Esophagus squamous epithelium (tissue), 5 donors: ENCODE measurements around the gene GATB. TPM values are rescaled to one million over a fixed set of nuclear protein-coding genes. Genes with fewer than 3 reads are reported as not detected.

Experiments used
- DNase-seq: peaks from one replicate; lab custom pipeline; 2025; lab: John Stamatoyannopoulos, UW
- H3K27ac ChIP-seq, 4 donors: fragments of 200-600 bp; sonication (generic); one replicate each; pipeline ENCODE4 v1.5.1; 2016 to 2019; ENCODE audit warnings: mild to moderate bottlenecking in 1 of 4
- H3K27me3 ChIP-seq, 4 donors: fragments of 200-600 bp; sonication (generic); 1 replicate in 3 of 4; 2 replicates in 1 of 4; pipeline versions ENCODE4 v1.5.1 to v1.6.0; 2017 to 2021; ENCODE audit warnings: antibody characterized with exemption in 1 of 4
- H3K36me3 ChIP-seq, 3 donors: fragments of 200-600 bp; sonication (generic); one replicate each; pipeline ENCODE4 v1.5.1; 2016 to 2019
- H3K4me1 ChIP-seq, 3 donors: fragments of 200-600 bp; sonication (generic); one replicate each; pipeline ENCODE4 v1.5.1; 2017 to 2019
- H3K4me3 ChIP-seq, 4 donors: fragments of 200-600 bp; sonication (generic); 1 replicate in 3 of 4; 2 replicates in 1 of 4; pipeline ENCODE4 v1.5.1; 2016 to 2019; ENCODE audit warnings: mild to moderate bottlenecking in 2 of 4, moderate library complexity in 1 of 4
- H3K9me3 ChIP-seq, 3 donors: fragments of 200-600 bp; sonication (generic); one replicate each; pipeline ENCODE4 v1.5.1; 2016 to 2019
- POLR2A ChIP-seq, 4 donors: fragments of 450-650 bp; IDR thresholded peaks; one replicate each; pipeline ENCODE4 v1.6.1; 2017; ENCODE audit warnings: antibody characterized with exemption in 4 of 4, mild to moderate bottlenecking in 4 of 4, moderate library complexity in 3 of 4
- WGBS, 2 donors: methylation state at CpG; one replicate each; pipeline ENCODE4 v1.1.5; 2018; 5-methylcytosine and 5-hydroxymethylcytosine counted together
- intact Hi-C: fragments of 100-400 bp; cut with DNase I; formaldehyde crosslinking; loops from one replicate; pipeline ENCODE4 v1.15.0; 2022
- total RNA-seq, 4 donors: library from RNA; depleted of rRNA; stranded (reverse); fragments of >200 nt; gene quantifications; one replicate each; pipeline ENCODE4 v1.1.0, GENCODE V29; 2016
- TF ChIP-seq, protein P1 (sequence below), 6 experiments: fragments of 450-650 bp in 4 of 6; fragments of 200-600 bp in 2 of 6; sonication (generic) in 2 of 6; IDR thresholded peaks; one replicate each; pipeline ENCODE4 v1.5.1; 2016 to 2019; ENCODE audit warnings: antibody characterized with exemption in 6 of 6, mild to moderate bottlenecking in 4 of 6, moderate library complexity in 4 of 6
- donor health status: DM: yes; HTN: yes; CAD: no.

The GATB gene
- total RNA-seq, 4 donors from 2014 or later = 13.4 to 29.8 (median 24.2) TPM

- TF ChIP-seq, protein P1, sequence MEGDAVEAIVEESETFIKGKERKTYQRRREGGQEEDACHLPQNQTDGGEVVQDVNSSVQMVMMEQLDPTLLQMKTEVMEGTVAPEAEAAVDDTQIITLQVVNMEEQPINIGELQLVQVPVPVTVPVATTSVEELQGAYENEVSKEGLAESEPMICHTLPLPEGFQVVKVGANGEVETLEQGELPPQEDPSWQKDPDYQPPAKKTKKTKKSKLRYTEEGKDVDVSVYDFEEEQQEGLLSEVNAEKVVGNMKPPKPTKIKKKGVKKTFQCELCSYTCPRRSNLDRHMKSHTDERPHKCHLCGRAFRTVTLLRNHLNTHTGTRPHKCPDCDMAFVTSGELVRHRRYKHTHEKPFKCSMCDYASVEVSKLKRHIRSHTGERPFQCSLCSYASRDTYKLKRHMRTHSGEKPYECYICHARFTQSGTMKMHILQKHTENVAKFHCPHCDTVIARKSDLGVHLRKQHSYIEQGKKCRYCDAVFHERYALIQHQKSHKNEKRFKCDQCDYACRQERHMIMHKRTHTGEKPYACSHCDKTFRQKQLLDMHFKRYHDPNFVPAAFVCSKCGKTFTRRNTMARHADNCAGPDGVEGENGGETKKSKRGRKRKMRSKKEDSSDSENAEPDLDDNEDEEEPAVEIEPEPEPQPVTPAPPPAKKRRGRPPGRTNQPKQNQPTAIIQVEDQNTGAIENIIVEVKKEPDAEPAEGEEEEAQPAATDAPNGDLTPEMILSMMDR (IDR thresholded peaks at IDR 0.05) = no peak
- no peak for TF ChIP-seq POLR2A (IDR thresholded peaks at IDR 0.05)
- DNase-seq = no peak
- Histone ChIP-seq H3K27me3 (no peaks in the 10 kb centered on the region), H3K4me1 (peaks cover 9 to 29% (median 18%) of the 10 kb centered on the region in 3 donors), H3K36me3 (peaks cover 0 to 23% (median 0%) of the 10 kb centered on the region in 3 donors), H3K9me3 (no peaks in the 10 kb centered on the region), H3K4me3 (no peak overlapping the region), H3K27ac (no peak overlapping the region)
- WGBS, 2 donors = 78 to 86% methylated on average over 7 to 11 of the region's 13 CpGs
- intact Hi-C loops = no loop called here
Measured at GRCh38 chr4:151694961-151695720, 65.7 kb downstream of the GATB start.

- Histone ChIP-seq H3K9me3 (no peaks in the 10 kb centered on the region), H3K27me3 (no peaks in the 10 kb centered on the region), H3K4me3 (no peak overlapping the region), H3K36me3 (peaks cover 0 to 2% (median 0%) of the 10 kb centered on the region in 3 donors), H3K27ac (no peak overlapping the region), H3K4me1 (peaks cover 14 to 50% (median 38%) of the 10 kb centered on the region in 3 donors)
- DNase-seq = no peak
- WGBS, 2 donors = 79% methylated on average over 13 to 17 of the region's 18 CpGs
- no peak for TF ChIP-seq POLR2A (IDR thresholded peaks at IDR 0.05)
- TF ChIP-seq, protein P1 (IDR thresholded peaks at IDR 0.05) = no peak
- intact Hi-C loops = no loop called here
Measured at GRCh38 chr4:151692821-151693673, 67.8 kb downstream of the GATB start.

- peaks cover 18 to 57% (median 44%) of the 10 kb centered on the region in 3 donors for H3K4me1 ChIP-seq
- H3K4me3 ChIP-seq = no peak overlapping the region
- intact Hi-C loops = no loop called here
- no peaks in the 10 kb centered on the region for H3K9me3 ChIP-seq
- TF ChIP-seq, protein P1 (IDR thresholded peaks at IDR 0.05) = no peak
- no peak for TF ChIP-seq POLR2A (IDR thresholded peaks at IDR 0.05)
- no peak for DNase-seq
- no peaks in the 10 kb centered on the region for H3K27me3 ChIP-seq
- no peaks in the 10 kb centered on the region for H3K36me3 ChIP-seq
- H3K27ac ChIP-seq = peak overlapping the region in 1 of 4 donors; percentile 53
- 69 to 80% methylated on average over 6 of the region's 6 CpGs for WGBS, 2 donors
Measured at GRCh38 chr4:151692443-151692782, 68.4 kb downstream of the GATB start.

GRCh38 chr4:151691639-151692442 is 69.0 kb downstream of the GATB start:
- TF ChIP-seq, protein P1 (IDR thresholded peaks at IDR 0.05) = no peak
- no peak for TF ChIP-seq POLR2A (IDR thresholded peaks at IDR 0.05)
- H3K27ac ChIP-seq = peak overlapping the region; percentile 0 to 65 (median 50)
- no peak overlapping the region for H3K4me3 ChIP-seq
- H3K36me3 ChIP-seq = no peaks in the 10 kb centered on the region
- H3K27me3 ChIP-seq = no peaks in the 10 kb centered on the region
- intact Hi-C loops = no loop called here
- 65 to 73% methylated on average over 6 to 12 of the region's 14 CpGs for WGBS, 2 donors
- DNase-seq = no peak
- H3K4me1 ChIP-seq = peaks cover 20 to 62% (median 50%) of the 10 kb centered on the region in 3 donors
- H3K9me3 ChIP-seq = no peaks in the 10 kb centered on the region
